Measurements from ENCODE around the gene HPGD.

Gene HPGD

GRCh38 chr4:174474457-174475075, 47.7 kb downstream of the HPGD start:
- DNase-seq (ENCODE audit: low read depth, low spot score), result no peak

GRCh38 chr4:174467107-174467506, 55.2 kb downstream of the HPGD start:
- DNase-seq (ENCODE audit: low read depth, low spot score), result no peak

DNA sequence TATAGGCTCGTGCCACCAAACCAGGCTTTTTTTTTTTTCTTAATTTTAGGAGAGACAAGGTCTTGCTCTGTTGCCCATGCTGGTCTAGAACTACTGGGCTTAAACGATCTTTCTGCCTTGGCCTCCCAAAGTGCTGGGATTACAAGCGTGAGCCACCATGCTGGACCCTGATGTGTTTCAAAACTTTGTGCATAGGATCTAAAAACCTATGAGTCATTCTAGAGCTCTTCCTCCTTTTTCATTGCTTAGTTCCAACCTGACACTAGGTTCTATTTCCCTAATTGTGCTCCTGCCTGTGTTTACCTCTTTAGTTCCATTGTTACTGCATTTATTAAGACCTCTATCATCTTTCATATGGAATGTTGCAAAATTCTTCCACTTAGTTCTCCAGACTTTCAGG, 57.3 kb downstream of the HPGD start:
- DNase-seq (ENCODE audit: low read depth, low spot score), result no peak

DNA sequence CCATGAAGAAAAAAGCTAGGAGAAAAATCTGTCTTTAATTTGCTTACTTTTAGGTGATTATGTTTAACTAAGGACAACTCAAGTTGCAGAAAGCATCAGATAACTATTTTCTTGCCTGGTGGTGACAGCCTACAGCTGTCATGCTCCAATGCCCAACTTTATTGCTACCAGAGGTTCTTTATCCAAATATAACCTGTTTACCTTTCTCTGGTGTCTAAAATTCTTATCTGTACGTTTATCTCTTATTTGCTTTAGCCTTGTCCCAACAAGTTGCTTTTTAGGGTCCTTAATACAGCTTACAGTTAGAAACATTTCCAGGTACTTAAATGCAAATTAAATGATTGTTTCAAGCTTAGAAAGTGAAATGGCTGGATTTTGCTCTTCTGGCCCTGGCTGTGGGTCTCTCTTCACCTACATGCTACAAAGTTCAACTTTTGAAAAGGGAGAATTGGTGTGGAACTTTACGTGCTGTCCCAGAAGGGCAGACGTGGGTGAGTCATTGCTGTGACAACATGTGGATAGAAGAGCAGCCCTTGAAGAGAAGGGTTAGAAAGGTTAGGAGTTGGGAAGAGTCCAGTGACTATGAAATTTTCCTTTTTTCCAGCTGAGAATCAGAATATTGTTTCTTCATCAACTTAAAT, 60.7 kb downstream of the HPGD start:
- no peak for DNase-seq (ENCODE audit: low read depth, low spot score)

DNA sequence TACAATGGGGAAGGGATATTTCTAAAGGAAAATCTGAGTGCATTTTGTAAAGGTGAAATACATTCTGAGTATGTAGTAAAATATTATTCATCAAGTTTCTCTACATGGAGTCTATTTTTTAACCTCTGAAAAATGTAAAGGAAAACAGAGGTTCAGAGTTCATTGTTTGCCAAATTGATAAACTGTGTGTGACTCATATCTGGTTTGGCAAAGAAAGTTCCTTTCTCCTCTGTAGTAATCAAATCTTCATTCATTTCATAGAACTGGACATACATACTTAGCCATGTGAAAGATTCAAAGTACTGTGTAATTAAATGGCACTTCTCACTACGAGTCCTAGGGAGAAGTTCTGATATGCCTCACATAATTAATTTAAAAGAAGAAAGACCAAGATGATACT, 61.6 kb downstream of the HPGD start:
- no peak for DNase-seq (ENCODE audit: low read depth, low spot score)

DNA sequence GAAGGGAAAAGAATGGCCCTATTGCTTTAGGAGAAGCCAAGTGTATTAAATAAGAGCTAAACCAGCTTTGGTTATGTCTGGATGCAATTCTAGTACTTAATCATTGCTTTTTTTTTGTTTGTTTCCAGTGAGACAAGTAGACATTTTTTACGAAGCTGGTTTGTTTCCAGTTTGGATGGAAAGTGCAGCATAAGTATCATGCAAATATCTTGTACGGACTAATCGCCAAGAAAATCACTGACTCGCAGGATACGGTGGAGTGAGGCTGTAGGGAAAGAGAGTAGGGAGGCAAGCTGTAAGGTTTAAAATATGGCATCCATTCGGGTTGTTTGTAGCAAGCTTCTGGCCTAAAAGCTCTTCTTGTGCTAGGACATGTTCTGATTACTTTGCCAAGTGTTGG, 64.8 kb downstream of the HPGD start:
- DNase-seq (ENCODE audit: low read depth, low spot score), result no peak

DNA sequence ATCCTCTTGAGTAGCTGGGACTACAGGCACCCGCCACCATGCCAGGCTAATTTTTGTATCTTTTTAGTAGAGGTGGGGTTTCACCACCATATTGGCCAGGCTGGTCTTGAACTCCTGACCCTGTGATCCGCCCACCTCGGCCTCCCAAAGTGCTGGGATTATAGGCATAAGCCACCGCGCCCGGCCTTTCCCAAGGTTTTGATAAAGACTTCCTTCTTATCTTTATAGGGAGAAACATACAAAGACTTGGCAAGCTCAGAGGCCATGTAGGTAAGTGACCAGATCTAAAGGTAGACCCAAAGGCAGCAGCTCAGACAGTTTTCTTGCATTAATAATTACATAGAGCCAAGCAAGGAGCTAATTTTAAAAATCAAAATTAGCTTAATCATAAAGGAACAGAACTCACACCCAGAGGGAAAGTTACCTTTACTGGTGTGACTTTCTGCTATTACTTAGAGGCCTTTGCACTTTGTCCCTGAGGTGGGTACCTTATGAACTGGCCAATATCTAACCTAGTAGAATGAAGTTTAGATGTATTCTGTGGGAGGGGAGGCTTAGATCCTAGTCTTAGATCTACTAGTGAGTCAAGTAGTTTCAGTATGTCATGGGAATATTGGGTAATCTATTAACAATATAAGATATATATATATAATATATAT, 67.3 kb downstream of the HPGD start:
- DNase-seq (ENCODE audit: low read depth, low spot score), result no peak

GRCh38 chr4:174451718-174452296, 70.5 kb downstream of the HPGD start:
- no peak for DNase-seq (ENCODE audit: low read depth, low spot score)

GRCh38 chr4:174450786-174451125, 71.5 kb downstream of the HPGD start:
- DNase-seq (ENCODE audit: low read depth, low spot score), result no peak

GRCh38 chr4:174449944-174450785, 72.1 kb downstream of the HPGD start:
- DNase-seq (ENCODE audit: low read depth, low spot score), result no peak

GRCh38 chr4:174449152-174449551, 73.1 kb downstream of the HPGD start:
- no peak for DNase-seq (ENCODE audit: low read depth, low spot score)

DNA sequence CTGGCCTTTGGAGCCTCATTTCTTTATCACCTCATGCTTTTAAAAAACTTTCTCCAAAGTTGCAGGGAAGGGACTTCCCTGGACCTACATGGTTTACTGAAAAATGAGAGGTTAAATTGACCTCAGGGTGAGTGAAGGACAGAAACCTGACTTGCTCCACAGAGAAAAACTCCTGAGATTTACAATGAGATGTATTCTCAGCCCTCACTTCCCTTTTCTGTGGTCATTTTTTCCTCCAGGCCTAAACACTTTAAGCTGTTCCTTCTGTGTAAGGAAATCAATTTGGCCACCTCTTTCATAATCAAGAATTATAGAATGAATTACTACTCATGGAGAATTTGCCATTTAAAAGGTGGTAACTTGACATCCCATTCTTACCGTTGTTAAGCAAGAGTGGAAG, 77.9 kb downstream of the HPGD start:
- no peak for DNase-seq (ENCODE audit: low read depth, low spot score)
